ENCODE results near the gene RIMBP2. TPM values are rescaled to one million over a fixed set of nuclear protein-coding genes. Genes with fewer than 3 reads are reported as not detected.

Gene RIMBP2
- total RNA-seq, 1 donor from 2014 or later: 0.09 TPM

GRCh38 chr12:130549361-130549760, 166.7 kb downstream of the RIMBP2 start:
- intact Hi-C loops (cut with DNase I): no loop called here
- Histone ChIP-seq H3K9me3 (no peaks in the 10 kb centered on the region), H3K27me3 (no peaks in the 10 kb centered on the region), H3K36me3 (no peaks in the 10 kb centered on the region), H3K4me3 (no peak overlapping the region), H3K27ac (no peak overlapping the region), H3K4me1 (no peaks in the 10 kb centered on the region)
- no peak for DNase-seq
- TF ChIP-seq CTCF (IDR thresholded peaks at IDR 0.05): no peak
- no peak for ATAC-seq

DNA sequence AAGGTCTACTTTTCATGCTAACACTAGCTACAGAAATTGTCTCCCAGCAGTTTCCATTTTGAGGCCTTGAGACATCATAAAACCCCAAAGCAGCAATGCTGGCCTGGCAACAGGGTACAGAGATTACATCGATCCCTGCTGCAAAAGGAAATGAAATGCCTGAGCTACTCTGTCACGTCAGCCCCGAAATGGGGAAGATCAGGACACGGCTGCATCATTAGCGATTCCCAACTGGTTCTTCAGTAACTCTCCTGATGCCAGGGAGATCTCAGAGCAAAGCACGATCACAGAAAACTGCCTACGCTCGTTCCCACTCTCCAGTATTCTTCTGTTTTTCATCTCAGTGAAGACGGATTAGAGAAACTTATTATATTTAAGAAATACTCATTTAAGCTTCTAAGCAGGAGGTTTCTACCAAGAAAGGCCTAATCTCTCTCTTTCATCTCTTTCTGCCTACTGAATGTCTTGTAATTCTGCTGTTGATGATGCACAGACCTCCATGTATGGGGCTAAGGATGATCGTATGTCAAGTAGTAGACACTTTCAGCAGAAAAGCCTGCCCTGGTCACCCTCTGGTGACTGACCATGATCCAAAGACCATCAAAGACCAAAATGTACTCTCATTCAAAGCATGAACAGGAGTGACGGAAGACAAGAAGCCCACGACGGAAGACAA, 168.5 kb downstream of the RIMBP2 start:
- Histone ChIP-seq H3K36me3 (no peaks in the 10 kb centered on the region), H3K27me3 (no peaks in the 10 kb centered on the region), H3K27ac (no peak overlapping the region), H3K4me1 (no peaks in the 10 kb centered on the region), H3K4me3 (no peak overlapping the region), H3K9me3 (no peaks in the 10 kb centered on the region)
- intact Hi-C loops (cut with DNase I): no loop called here
- no peak for ATAC-seq
- TF ChIP-seq CTCF (IDR thresholded peaks at IDR 0.05): no peak
- no peak for DNase-seq

DNA sequence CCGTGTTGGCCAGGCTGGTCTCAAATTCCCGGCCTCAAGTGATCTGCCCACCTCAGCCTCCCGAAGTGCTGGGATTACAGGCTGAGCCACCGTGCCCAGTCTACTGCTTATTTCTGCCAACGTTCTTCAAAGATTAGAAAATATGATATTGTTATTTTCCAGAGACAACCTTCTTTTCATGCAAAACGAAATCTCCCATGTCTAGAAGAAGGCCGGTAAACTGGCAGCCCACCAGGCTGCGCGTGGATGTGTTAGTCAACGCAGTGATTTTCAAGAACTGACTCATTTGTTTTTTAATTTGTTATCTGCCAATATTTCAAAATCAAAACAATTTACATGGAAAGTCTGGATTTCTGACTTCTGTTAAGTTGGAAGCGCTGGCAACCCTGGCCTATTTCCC, 169.6 kb downstream of the RIMBP2 start:
- intact Hi-C loops (cut with DNase I): no loop called here
- no peaks in the 10 kb centered on the region for H3K4me1 ChIP-seq
- H3K27me3 ChIP-seq: no peaks in the 10 kb centered on the region
- H3K36me3 ChIP-seq: no peaks in the 10 kb centered on the region
- no peak overlapping the region for H3K27ac ChIP-seq
- DNase-seq (no peak), ATAC-seq (no peak)
- H3K9me3 ChIP-seq: no peaks in the 10 kb centered on the region
- TF ChIP-seq CTCF (IDR thresholded peaks at IDR 0.05): no peak
- no peak overlapping the region for H3K4me3 ChIP-seq

GRCh38 chr12:130545475-130545874, 170.6 kb downstream of the RIMBP2 start:
- H3K9me3 ChIP-seq: no peaks in the 10 kb centered on the region
- intact Hi-C loops (cut with DNase I): no loop called here
- no peak for ATAC-seq

DNA sequence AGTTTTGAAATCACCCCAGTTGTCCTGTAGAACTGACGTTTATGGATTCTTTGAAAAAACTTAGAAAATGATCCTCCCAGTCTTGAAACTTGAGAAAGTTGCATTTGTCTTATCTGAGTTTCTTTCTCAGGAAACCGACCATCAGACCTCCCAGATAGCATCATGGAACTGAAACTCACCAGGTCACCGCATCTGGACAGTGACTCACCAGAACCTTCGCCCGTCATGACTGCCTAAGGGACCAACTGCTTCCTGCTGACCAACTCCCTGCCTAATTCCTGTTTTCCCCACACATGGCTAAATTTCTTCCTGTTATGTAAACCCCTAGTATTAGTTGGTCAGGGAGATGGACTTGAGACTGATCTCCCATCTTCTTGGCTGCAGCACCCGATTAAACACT, 175.7 kb downstream of the RIMBP2 start:
- Histone ChIP-seq H3K9me3 (no peaks in the 10 kb centered on the region), H3K4me3 (no peak overlapping the region), H3K27ac (no peak overlapping the region), H3K36me3 (no peaks in the 10 kb centered on the region), H3K27me3 (no peaks in the 10 kb centered on the region), H3K4me1 (no peaks in the 10 kb centered on the region)
- TF ChIP-seq CTCF (IDR thresholded peaks at IDR 0.05): no peak
- no peak for ATAC-seq
- DNase-seq: no peak
- intact Hi-C loops (cut with DNase I): no loop called here

More at GRCh38 chr12:130545475-130545874, 170.6 kb downstream of the RIMBP2 start:
- no peaks in the 10 kb centered on the region for H3K27me3 ChIP-seq
- DNase-seq: no peak
- H3K4me3 ChIP-seq: no peak overlapping the region
- TF ChIP-seq CTCF (IDR thresholded peaks at IDR 0.05): no peak
- no peak overlapping the region for H3K27ac ChIP-seq
- H3K36me3 ChIP-seq: no peaks in the 10 kb centered on the region
- H3K4me1 ChIP-seq: no peaks in the 10 kb centered on the region
